ENCODE data around the gene TSR2.
"Not testable (repeated sequence)": the region's sequence is repeated elsewhere in the genome, so short reads cannot be mapped to it uniquely, and the experiment has no call there.

TSR2 gene

DNA sequence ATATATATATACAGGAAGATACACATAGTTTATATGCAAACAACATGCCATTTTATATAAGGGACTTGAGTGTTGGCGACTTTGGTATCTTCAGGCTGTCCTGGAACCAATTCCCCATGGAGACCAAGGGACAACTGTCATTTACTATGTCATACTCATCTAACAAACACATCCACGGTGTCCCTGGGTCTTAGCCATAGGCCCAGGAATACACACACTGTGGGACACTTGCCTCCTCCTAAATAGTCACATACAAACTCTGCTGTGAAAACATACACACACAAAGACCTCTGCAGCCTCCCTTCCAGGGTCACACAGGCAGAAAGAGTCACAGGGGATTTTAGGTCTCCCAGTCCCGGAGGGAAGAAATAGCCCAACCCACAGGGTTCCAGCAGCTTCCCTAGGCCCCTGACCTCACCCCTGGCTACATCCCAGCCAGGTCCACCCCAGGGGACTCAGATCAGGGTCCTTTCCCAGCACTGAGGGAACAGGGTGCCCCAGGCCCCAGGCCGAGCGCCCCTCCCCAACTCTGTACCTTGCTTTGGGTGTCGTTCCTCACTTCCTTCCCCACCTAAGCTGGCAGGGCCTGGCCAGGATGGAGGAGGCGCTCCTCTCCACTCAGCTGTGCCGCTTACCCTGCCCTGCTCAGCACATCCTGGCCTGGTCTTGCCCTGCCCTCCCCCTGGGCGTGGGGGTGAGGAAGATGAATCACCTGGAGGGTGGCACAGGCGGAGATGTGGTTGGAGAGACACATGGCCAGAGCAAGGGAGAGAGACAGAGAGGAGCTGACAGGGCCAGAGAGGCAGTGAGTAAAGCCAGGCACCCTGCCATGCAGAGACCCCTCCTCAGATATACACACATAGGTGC lies 34.0 kb downstream of the TSR2 start:
- no peak for DNase-seq (ENCODE audit: low spot score)

DNA sequence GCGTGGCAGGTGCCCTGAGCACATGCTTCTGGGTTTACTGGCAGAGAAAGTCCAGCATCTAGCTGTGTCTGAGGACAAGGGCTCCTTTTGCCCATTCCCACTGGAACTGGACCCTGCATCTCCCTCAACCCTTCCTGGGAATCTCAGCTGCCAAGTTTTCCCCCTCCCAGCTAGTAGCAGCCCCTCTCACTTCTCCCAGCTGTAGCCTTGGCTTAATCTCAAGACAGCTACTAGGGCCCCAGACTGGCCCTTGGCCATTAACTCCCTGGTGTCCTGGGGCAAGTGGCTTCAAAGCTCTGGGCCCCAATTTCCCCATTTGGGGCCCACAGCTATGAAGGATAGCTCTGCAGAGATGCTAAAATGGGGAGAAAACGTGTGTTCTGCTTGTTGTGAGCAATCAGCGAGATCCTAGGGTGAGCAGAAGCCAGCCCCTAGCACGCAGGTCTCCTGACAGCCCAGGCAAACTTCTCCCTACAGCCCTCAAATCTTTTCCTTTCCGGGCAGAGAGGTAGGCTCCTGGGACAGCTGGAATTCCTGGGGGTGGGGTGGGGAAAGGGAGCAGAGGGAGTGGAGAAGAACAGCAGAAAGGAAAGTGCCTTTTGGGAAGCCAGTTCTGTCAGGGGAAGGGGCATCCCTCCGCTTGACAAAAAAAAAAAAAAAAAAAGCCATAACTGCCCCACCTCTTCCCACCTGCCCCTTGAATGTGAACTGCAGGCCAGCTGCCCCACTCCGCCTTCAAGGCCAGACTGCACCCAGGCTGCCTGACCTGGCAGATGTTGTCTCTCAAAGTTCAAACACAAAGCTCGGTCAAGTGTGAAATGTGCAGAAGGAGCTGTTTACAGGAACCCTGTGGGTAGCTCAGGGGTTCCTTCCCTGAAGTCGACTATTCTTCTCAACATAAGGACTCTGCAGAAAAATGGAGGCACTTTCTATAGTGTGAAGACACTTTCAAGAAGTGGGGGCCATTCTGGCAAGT lies 39.2 kb downstream of the TSR2 start:
- no peak for DNase-seq (ENCODE audit: low spot score)

DNA sequence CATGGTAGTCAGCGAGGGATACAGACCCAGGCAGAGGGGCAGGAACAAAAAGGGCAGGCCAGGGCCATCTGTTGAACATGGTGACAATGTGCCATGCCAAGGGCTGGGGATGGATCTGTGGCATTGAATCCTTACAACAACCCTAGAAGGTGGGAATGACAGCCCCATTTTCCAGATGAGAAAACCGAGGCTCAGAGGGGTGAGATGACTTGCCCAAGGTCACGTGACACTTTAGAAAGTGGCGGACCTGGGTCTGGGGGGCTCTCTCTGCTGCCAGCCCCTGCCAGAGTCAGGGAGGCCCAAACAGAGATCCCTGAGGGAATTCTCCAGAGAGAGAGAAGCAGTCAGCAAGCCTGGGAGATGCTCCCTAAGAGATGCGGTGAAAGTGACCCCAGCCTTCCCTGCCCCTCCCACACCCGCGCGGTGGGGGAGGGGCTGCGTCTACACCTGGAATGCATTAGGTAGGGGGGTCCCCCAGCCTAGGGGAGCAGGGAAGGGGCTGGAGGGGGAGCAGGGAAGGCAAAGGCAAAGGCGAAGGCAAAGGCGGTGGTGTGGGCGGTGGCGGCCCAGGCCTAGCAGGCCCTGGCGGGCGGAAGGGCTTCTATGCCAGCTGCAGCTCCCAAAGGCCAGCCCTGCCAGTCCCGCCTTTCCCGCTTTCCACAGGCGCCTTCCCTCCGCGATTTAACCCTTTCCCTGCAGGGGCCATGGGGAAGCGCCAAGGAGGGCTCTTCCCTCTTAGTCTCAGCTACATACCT lies 42.8 kb downstream of the TSR2 start:
- no peak for DNase-seq (ENCODE audit: low spot score)

DNA sequence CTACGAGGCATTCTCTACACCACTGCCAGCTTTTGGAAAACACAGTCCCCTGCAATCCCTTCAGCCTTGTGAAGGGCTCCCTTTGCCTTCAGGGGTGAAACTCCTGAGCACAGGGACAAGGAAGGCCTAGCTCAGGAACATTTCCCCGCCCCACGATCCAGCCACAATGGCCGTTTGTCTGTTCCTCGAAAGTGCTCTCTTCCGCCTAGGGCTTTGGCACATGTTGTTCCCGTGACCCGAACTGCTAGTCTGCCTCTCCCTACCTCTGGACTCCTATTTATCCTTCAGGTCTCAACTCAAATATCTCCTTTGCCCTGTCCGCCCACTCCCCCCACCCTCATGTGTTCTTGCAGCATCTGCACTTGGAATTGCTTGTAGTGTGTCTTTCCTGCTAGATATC lies 43.7 kb downstream of the TSR2 start:
- no peak for DNase-seq (ENCODE audit: low spot score)

DNA sequence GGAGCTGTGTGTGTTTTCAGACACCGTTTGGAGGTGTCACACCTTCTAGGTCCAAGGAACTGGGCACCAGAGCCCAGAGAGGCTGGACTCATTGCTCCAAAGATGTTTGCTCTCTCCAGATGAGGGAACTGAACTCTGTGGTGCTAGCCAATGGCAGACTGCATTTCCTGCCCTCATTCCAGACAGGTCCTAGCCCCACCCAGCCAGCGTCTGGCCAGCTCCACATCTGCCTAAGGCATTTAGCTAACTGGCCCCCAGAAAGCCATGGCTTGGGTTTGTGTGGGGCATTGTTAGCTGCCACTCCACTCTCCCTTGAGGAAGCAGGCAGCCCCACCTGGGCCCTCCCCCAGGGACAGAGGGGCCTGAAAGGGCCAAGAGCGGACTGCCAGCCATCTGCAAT lies 44.5 kb downstream of the TSR2 start:
- no peak for DNase-seq (ENCODE audit: low spot score)

DNA sequence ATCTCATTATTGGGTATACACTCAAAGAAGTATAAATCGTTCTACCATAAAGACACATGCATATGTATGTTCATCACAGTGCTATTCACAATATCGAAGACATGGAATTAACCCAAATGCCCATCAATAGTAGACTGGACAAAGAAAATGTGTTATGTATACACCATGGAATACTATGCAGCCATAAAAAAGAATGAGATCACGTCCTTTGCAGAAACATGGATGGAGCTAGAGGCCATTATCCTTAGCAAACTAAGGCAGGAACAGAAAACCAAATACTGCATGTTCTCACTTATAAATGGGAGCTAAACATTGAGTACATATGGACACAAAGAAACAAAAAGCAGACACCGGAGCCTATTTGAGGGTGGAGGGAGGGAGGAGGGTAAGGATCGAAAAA lies 49.6 kb downstream of the TSR2 start:
- DNase-seq (ENCODE audit: low spot score), result not testable (repeated sequence)

DNA sequence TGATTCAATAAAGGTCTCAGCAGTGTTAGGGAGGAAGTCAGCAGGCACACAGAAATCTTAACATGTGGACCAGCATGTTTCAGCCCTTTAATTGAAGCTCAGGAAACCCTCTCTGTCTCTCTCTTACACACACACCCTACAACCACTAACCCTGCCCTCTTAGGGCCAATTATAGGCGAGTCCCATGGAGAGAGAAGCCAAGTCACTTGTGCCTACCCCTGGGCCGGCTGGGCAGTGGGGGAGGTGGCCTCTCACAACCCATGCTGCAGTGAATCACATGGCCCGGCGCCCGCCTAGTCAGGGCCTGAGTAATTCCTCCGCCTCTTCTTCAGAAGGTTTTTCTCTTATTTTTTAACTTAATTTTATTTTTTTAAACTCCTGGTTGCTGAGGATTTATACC lies 52.1 kb downstream of the TSR2 start:
- no peak for DNase-seq (ENCODE audit: low spot score)

DNA sequence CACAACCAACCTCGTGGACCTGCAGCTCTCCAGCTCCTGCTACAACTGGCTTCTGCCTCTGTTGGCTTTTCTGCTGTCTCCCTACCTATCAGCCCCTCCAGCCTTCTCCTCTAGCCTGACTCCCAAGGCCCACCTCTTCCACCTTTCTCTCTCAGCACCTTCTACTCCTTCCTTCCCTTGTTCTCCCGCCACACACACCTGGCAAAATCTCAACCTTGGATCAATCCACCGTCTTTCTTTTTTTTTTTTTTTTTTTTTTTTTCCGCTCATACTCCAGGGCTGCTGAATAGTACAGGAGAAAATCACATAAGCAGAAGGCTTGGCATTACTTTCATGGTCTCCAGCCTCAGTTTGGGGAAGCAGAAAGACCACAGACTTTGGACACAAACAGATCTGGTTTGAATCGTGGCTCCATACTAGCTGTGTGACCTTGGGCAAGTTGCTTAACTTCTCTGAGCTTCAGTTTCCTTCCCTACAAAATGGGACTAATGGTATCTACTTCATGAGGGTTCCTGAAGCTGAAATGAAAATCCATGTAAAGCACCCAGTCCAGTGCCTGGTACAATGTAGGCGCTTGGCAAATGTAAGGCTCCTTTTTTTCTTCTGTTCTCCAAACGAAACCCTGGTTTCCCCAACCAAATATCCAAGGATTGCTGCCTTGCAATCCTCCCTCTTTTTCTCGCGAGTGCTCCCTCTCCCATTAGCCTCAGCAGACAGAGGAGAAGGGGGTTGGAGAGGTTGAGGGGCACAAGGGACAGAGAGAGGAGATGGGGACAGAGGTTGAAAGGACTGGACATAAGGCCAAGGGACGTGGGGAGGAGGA lies 54.2 kb downstream of the TSR2 start:
- no peak for DNase-seq (ENCODE audit: low spot score)

All from germinal center (tissue), 1 donor.